ENCODE results near the gene MOV10L1.
"Not testable (repeated sequence)": the region's sequence is repeated elsewhere in the genome, so short reads cannot be mapped to it uniquely, and the experiment has no call there.

Gene MOV10L1

GRCh38 chr22:50157709-50158375 is 68.0 kb downstream of the MOV10L1 start:
- peaks cover 2% of the 10 kb centered on the region in 2 donors for H3K4me1 ChIP-seq (ENCODE audit: control insufficient read depth in 2 of 2, insufficient read depth in 2 of 2, low read length in 2 of 2)
- H3K4me3 ChIP-seq (ENCODE audit: low read length in 2 of 2): no peak overlapping the region
- H3K36me3 ChIP-seq (ENCODE audit: control insufficient read depth in 2 of 2, insufficient read depth in 2 of 2, low read length in 2 of 2): no peaks in the 10 kb centered on the region
- H3K27me3 ChIP-seq (ENCODE audit: control insufficient read depth in 2 of 2, insufficient read depth in 2 of 2, low read length in 2 of 2): peaks cover 0 to under 1% of the 10 kb centered on the region in 2 donors
- H3K9ac ChIP-seq (ENCODE audit: low read depth in 1 of 2, low read length in 2 of 2): no peak overlapping the region
- no peaks in the 10 kb centered on the region for H3K9me3 ChIP-seq (ENCODE audit: control insufficient read depth in 2 of 2, low read length in 2 of 2)
- H3K27ac ChIP-seq (ENCODE audit: low read depth in 2 of 2, low read length in 2 of 2): no peak overlapping the region

- Histone ChIP-seq H3K36me3 (ENCODE audit: control insufficient read depth in 2 of 2, insufficient read depth in 2 of 2, low read length in 2 of 2) (no peaks in the 10 kb centered on the region), H3K4me3 (ENCODE audit: low read length in 2 of 2) (no peak overlapping the region), H3K27me3 (ENCODE audit: control insufficient read depth in 2 of 2, insufficient read depth in 2 of 2, low read length in 2 of 2) (peaks cover 0 to 4% of the 10 kb centered on the region in 2 donors), H3K27ac (ENCODE audit: low read depth in 2 of 2, low read length in 2 of 2) (no peak overlapping the region), H3K4me1 (ENCODE audit: control insufficient read depth in 2 of 2, insufficient read depth in 2 of 2, low read length in 2 of 2) (peaks cover 2% of the 10 kb centered on the region in 2 donors), H3K9ac (ENCODE audit: low read depth in 1 of 2, low read length in 2 of 2) (no peak overlapping the region), H3K9me3 (ENCODE audit: control insufficient read depth in 2 of 2, low read length in 2 of 2) (no peaks in the 10 kb centered on the region)
Measured at GRCh38 chr22:50160947-50161346, 71.1 kb downstream of the MOV10L1 start.

GRCh38 chr22:50161508-50162390 is 71.9 kb downstream of the MOV10L1 start:
- no peak overlapping the region for H3K4me3 ChIP-seq (ENCODE audit: low read length in 2 of 2)
- H3K4me1 ChIP-seq (ENCODE audit: control insufficient read depth in 2 of 2, insufficient read depth in 2 of 2, low read length in 2 of 2): peaks cover 2% of the 10 kb centered on the region in 2 donors
- no peaks in the 10 kb centered on the region for H3K9me3 ChIP-seq (ENCODE audit: control insufficient read depth in 2 of 2, low read length in 2 of 2)
- peaks cover 0 to 4% of the 10 kb centered on the region in 2 donors for H3K27me3 ChIP-seq (ENCODE audit: control insufficient read depth in 2 of 2, insufficient read depth in 2 of 2, low read length in 2 of 2)
- no peak overlapping the region for H3K9ac ChIP-seq (ENCODE audit: low read depth in 1 of 2, low read length in 2 of 2)
- no peaks in the 10 kb centered on the region for H3K36me3 ChIP-seq (ENCODE audit: control insufficient read depth in 2 of 2, insufficient read depth in 2 of 2, low read length in 2 of 2)
- no peak overlapping the region for H3K27ac ChIP-seq (ENCODE audit: low read depth in 2 of 2, low read length in 2 of 2)

GRCh38 chr22:50162391-50162956 is 72.7 kb downstream of the MOV10L1 start:
- Histone ChIP-seq H3K9ac (ENCODE audit: low read depth in 1 of 2, low read length in 2 of 2) (no peak overlapping the region), H3K4me1 (ENCODE audit: control insufficient read depth in 2 of 2, insufficient read depth in 2 of 2, low read length in 2 of 2) (peaks cover 2% of the 10 kb centered on the region in 2 donors), H3K4me3 (ENCODE audit: low read length in 2 of 2) (no peak overlapping the region), H3K9me3 (ENCODE audit: control insufficient read depth in 2 of 2, low read length in 2 of 2) (no peaks in the 10 kb centered on the region), H3K36me3 (ENCODE audit: control insufficient read depth in 2 of 2, insufficient read depth in 2 of 2, low read length in 2 of 2) (no peaks in the 10 kb centered on the region), H3K27ac (ENCODE audit: low read depth in 2 of 2, low read length in 2 of 2) (no peak overlapping the region), H3K27me3 (ENCODE audit: control insufficient read depth in 2 of 2, insufficient read depth in 2 of 2, low read length in 2 of 2) (peaks cover 0 to 4% of the 10 kb centered on the region in 2 donors)

- Histone ChIP-seq H3K9me3 (ENCODE audit: control insufficient read depth in 2 of 2, low read length in 2 of 2) (no peaks in the 10 kb centered on the region), H3K4me3 (ENCODE audit: low read length in 2 of 2) (no peak overlapping the region), H3K9ac (ENCODE audit: low read depth in 1 of 2, low read length in 2 of 2) (no peak overlapping the region), H3K4me1 (ENCODE audit: control insufficient read depth in 2 of 2, insufficient read depth in 2 of 2, low read length in 2 of 2) (no peaks in the 10 kb centered on the region), H3K36me3 (ENCODE audit: control insufficient read depth in 2 of 2, insufficient read depth in 2 of 2, low read length in 2 of 2) (no peaks in the 10 kb centered on the region), H3K27ac (ENCODE audit: low read depth in 2 of 2, low read length in 2 of 2) (no peak overlapping the region), H3K27me3 (ENCODE audit: control insufficient read depth in 2 of 2, insufficient read depth in 2 of 2, low read length in 2 of 2) (peaks cover 8 to 11% of the 10 kb centered on the region in 2 donors)
Measured at GRCh38 chr22:50165436-50166123, 75.8 kb downstream of the MOV10L1 start.

GRCh38 chr22:50167689-50168489 is 78.1 kb downstream of the MOV10L1 start:
- Histone ChIP-seq H3K36me3 (ENCODE audit: control insufficient read depth in 2 of 2, insufficient read depth in 2 of 2, low read length in 2 of 2) (no peaks in the 10 kb centered on the region), H3K9me3 (ENCODE audit: control insufficient read depth in 2 of 2, low read length in 2 of 2) (no peaks in the 10 kb centered on the region), H3K4me1 (ENCODE audit: control insufficient read depth in 2 of 2, insufficient read depth in 2 of 2, low read length in 2 of 2) (no peaks in the 10 kb centered on the region), H3K4me3 (ENCODE audit: low read length in 2 of 2) (no peak overlapping the region), H3K27me3 (ENCODE audit: control insufficient read depth in 2 of 2, insufficient read depth in 2 of 2, low read length in 2 of 2) (peaks cover 14 to 15% of the 10 kb centered on the region in 2 donors), H3K9ac (ENCODE audit: low read depth in 1 of 2, low read length in 2 of 2) (no peak overlapping the region), H3K27ac (ENCODE audit: low read depth in 2 of 2, low read length in 2 of 2) (no peak overlapping the region)

GRCh38 chr22:50168490-50169180 is 78.8 kb downstream of the MOV10L1 start:
- not testable (repeated sequence) for H3K27ac ChIP-seq (ENCODE audit: low read depth in 2 of 2, low read length in 2 of 2); H3K9me3 ChIP-seq (ENCODE audit: control insufficient read depth in 2 of 2, low read length in 2 of 2); H3K4me1 ChIP-seq (ENCODE audit: control insufficient read depth in 2 of 2, insufficient read depth in 2 of 2, low read length in 2 of 2); H3K36me3 ChIP-seq (ENCODE audit: control insufficient read depth in 2 of 2, insufficient read depth in 2 of 2, low read length in 2 of 2); H3K4me3 ChIP-seq (ENCODE audit: low read length in 2 of 2); H3K9ac ChIP-seq (ENCODE audit: low read depth in 1 of 2, low read length in 2 of 2)
- peaks cover 14 to 15% of the 10 kb centered on the region in 2 donors for H3K27me3 ChIP-seq (ENCODE audit: control insufficient read depth in 2 of 2, insufficient read depth in 2 of 2, low read length in 2 of 2)

- Histone ChIP-seq H3K36me3 (ENCODE audit: control insufficient read depth in 2 of 2, insufficient read depth in 2 of 2, low read length in 2 of 2) (no peaks in the 10 kb centered on the region), H3K27me3 (ENCODE audit: control insufficient read depth in 2 of 2, insufficient read depth in 2 of 2, low read length in 2 of 2) (peaks cover 15 to 16% of the 10 kb centered on the region in 2 donors), H3K9me3 (ENCODE audit: control insufficient read depth in 2 of 2, low read length in 2 of 2) (no peaks in the 10 kb centered on the region), H3K4me1 (ENCODE audit: control insufficient read depth in 2 of 2, insufficient read depth in 2 of 2, low read length in 2 of 2) (no peaks in the 10 kb centered on the region), H3K4me3 (ENCODE audit: low read length in 2 of 2) (no peak overlapping the region), H3K27ac (ENCODE audit: low read depth in 2 of 2, low read length in 2 of 2) (no peak overlapping the region), H3K9ac (ENCODE audit: low read depth in 1 of 2, low read length in 2 of 2) (no peak overlapping the region)
Measured at GRCh38 chr22:50169181-50169759, 79.5 kb downstream of the MOV10L1 start.

Data from mucosa of rectum (tissue), 2 donors.